GM10248 (cell line): ENCODE results near the gene GPR37.

Source experiments
- CTCF ChIA-PET: fragments of 300-600 bp; sonication (Branson Sonifier 250); formaldehyde crosslinking; extraction: SDS; loops from one replicate; lab custom pipeline; 2021; ENCODE audit warnings: antibody characterized with exemption; lab: Yijun Ruan, JAX
- POLR2A ChIA-PET: fragments of 350-650 bp; sonication (Branson Sonifier 250); formaldehyde crosslinking; extraction: SDS; loops from one replicate; lab custom pipeline; 2020; ENCODE audit warnings: antibody characterized with exemption; lab: Yijun Ruan, JAX
- DNase-seq: peaks from one replicate; pipeline ENCODE4 v3.0.0; 2012; ENCODE audit errors: extremely low spot score
- CTCF ChIP-seq: IDR thresholded peaks from 2 replicates; pipeline ENCODE4 v1.5.1; 2012; ENCODE audit warnings: mild to moderate bottlenecking, low read depth; ENCODE audit errors: extremely low read depth, missing control alignments, control extremely low read depth

The GPR37 gene

GRCh38 chr7:124754576-124755268, 10.9 kb downstream of the GPR37 start:
- TF ChIP-seq CTCF, result no peak
- DNase-seq, result no peak
- ChIA-PET POLR2A (no interaction called here), CTCF (no interaction called here)

- no peak for DNase-seq
- CTCF ChIA-PET, result interaction anchor here (1.3 kb wide), 1 partner anchor 16 kb away, joined by 4 read pairs; no protein-coding TSS in a partner anchor
- no peak for TF ChIP-seq CTCF
- POLR2A ChIA-PET, result no interaction called here
Measured at GRCh38 chr7:124752310-124752709, 13.3 kb downstream of the GPR37 start.

GRCh38 chr7:124751027-124751426, 14.6 kb downstream of the GPR37 start:
- ChIA-PET CTCF (interaction anchor here (0.9 to 1.2 kb wide), 2 partner anchors 12 to 17 kb away, joined by 3 read pairs; no protein-coding TSS in a partner anchor), POLR2A (no interaction called here)
- TF ChIP-seq CTCF, result no peak
- no peak for DNase-seq

GRCh38 chr7:124747072-124747471, 18.5 kb downstream of the GPR37 start:
- CTCF ChIA-PET, result interaction anchor here (1.7 kb wide), 1 partner anchor 20 kb away, joined by 5 read pairs; no protein-coding TSS in a partner anchor
- DNase-seq, result no peak
- TF ChIP-seq CTCF, result no peak
- POLR2A ChIA-PET, result no interaction called here

- POLR2A ChIA-PET, result no interaction called here
- TF ChIP-seq CTCF, result no peak
- no peak for DNase-seq
- CTCF ChIA-PET, result interaction anchor here (1.0 kb wide), 1 partner anchor 638 kb away, joined by 4 read pairs; no protein-coding TSS in a partner anchor
Measured at GRCh38 chr7:124738639-124739038, 27.0 kb downstream of the GPR37 start.

- no peak for TF ChIP-seq CTCF
- ChIA-PET CTCF (interaction anchor here (1.0 kb wide), 1 partner anchor 637 kb away, joined by 4 read pairs; no protein-coding TSS in a partner anchor), POLR2A (no interaction called here)
Measured at GRCh38 chr7:124737760-124738300, 27.8 kb downstream of the GPR37 start.

More at GRCh38 chr7:124737760-124738300, 27.8 kb downstream of the GPR37 start:
- no peak for DNase-seq
